ENCODE measurements around the gene ZNF574.

DNA sequence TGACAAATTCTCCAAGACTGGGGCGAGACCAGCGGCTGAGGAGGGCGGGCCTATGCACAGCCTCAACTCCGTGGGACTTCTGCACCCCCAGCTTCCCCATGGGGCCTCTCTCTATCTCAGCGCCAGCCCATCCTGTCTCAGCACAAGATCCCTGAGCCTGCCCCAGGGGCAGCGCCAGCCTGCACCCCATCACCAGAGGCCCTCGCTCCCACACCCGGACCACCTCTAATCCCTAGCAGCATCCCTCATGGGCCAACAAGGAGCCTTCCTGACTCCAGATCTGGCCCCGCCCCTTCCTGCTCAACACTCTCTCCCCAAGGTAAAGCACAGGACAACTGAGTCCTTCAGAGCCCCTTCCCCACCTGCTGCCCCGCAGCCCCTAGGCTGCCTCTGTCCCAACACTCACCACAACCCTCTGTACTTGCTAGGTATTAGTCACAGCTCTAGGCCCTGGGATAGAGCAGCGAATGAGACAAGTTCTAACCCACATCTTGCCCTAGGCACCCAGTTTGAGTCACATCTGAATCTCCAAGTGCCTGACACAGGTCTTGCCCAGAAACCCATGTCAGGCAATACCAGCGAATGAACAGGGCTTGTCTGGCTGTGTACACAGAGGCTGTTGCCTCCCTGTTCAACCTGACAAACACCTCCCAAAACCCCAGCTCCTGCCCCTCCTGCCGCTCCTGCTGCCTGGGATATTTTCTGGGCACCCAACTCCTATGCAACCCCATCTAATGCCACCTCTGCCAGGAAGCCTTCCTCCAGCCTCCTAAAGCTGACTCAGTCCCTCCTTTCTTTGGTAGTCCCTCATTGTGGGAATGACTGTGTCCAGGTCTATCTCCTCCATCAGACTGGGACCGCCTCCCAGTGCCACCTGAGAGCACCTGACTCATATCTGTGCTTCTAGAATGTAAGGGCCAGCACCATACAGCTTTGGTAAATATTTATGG is 24.5 kb upstream of the ZNF574 start:
- no peak for TF ChIP-seq SPI1 (IDR thresholded peaks at IDR 0.05; ENCODE audit: low read depth, low read length)
- no peak for TF ChIP-seq POLR2A (IDR thresholded peaks at IDR 0.05; ENCODE audit: low read depth, low read length)
- no peak for TF ChIP-seq POLR2AphosphoS5 (IDR thresholded peaks at IDR 0.05; ENCODE audit: low read depth, low read length)
- TF ChIP-seq TAF1 (IDR thresholded peaks at IDR 0.05; ENCODE audit: low read depth, low read length), result no peak

Measured in GM12891 (cell line).